Frontal cortex (tissue), 4 donors: ENCODE data around the gene SCN1B. TPM values are rescaled to one million over a fixed set of nuclear protein-coding genes. Genes with fewer than 3 reads are reported as not detected.
"Not testable (repeated sequence)": the region's sequence is repeated elsewhere in the genome, so short reads cannot be mapped to it uniquely, and the experiment has no call there.

ENCODE experiments used
- DNase-seq, 2 donors: peaks; one replicate each; pipeline ENCODE4 v3.0.0; 2012; ENCODE audit warnings: low spot score in 2 of 2
- FAIRE-seq: peaks from 2 replicates; lab custom pipeline; 2012; peaks lifted over from hg19 to GRCh38; lab: Jason Lieb, UNC
- total RNA-seq: library from RNA; depleted of rRNA; stranded (reverse); fragments of >200 nt; gene quantifications from one replicate; pipeline ENCODE4 v1.2.3, GENCODE V29; 2014
- donor health status: control.
- donor health status: control.
- donor health status: control.

The SCN1B gene
- 0.82 TPM for total RNA-seq

DNA sequence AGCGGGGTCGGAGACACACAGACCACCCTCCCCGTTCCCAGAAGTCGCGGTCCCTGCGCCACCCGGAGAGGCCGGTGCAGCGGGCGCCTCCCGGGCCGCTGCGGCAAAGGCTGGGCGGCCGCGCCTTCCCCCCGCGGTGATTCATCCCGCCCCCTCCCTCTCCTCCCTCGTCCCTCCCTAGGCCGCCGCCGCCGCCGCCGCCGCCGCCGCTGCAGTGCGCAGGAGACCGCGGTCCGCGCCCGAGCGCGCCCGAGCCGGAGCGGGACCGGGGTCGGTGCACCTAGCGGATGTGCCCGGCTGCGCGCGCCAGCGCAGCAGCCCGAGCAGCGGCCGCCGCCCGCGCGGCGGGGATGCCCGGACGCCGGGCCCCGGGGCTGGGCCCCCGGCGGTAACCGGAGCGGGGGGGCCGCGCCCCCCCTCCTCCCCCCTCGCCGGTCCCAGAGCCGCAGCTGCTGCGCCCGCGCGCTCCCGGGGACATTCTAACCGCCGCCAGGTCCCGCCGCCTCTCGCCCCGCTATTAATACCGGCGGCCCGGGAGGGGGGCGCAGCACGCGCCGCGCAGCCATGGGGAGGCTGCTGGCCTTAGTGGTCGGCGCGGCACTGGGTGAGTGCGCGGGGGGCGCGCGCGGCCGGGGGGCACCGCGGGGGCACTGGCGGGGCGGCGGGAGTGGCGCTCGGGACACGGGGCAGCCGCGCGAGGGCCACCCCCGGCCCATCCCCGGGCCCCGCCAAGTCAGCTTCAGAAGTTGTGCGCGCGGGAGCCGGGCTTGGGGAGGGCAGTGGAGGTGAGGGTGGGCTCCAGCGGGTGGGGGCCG lies at the start of gene SCN1B:
Gene SCN1B (plus strand): TSS at position 214 of the 815 bp plus-strand sequence. CDS start 351 bp downstream, at position 565.
- FAIRE-seq (no peak), DNase-seq (peak; percentile 83 to 89)

DNA sequence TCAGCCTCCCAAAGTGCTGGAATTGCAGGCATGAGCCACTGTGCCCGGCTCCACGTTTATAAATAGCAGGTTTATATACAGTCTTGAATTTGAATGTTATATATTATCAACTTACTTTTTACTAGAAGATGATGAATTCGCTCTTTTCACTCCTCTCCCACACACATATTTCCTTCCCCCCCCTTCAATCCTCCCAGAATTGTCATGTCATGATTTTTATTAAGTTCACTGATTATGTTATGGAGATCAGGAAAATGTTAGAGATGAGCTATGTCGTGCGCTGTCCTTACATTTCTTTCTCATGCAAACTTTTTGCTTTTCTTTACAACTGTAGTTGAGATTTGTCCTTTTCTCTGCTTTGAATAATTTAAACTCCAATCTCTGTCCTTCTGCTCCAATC lies 48.0 kb upstream of the SCN1B start:
- DNase-seq: no peak
- no peak for FAIRE-seq

DNA sequence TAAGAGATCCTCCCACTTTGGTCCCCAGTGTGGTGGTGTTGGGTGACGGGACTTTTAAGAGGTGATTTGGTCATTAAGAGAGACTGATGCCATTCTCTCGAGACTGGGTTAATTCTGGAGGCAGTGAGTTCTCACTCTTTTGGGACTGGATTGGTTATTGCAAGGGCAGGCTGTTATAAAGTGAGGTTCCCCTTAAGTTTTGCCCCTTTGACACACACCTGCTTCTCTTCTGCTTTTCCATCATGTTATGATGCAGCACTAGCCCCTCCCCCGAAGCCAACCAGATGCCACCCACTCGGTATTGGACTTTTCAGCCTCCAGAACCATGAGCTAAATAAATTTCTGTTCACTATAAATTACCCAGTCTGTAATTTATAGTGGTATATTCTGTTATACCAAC lies 46.5 kb upstream of the SCN1B start:
- DNase-seq (no peak), FAIRE-seq (no peak)

DNA sequence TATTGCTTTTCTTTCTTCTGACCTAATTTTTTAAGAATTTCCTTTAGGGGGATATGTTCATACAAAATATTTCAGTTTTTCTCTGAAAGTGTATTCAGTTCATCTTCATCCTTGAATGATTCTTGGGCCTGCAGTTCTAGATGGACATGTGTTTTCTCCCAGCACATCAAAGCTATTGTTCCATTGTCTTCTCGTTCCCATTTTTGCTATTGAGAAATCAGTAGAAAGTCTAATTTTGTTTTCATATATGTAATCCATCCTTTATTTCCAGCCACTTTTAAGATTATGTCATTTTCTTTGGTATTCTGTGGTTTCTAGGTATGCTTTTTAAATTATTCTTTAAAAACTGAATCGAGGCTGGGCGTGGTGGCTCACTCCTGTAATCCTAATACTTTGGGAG lies 46.0 kb upstream of the SCN1B start:
- DNase-seq (no peak), FAIRE-seq (no peak)

DNA sequence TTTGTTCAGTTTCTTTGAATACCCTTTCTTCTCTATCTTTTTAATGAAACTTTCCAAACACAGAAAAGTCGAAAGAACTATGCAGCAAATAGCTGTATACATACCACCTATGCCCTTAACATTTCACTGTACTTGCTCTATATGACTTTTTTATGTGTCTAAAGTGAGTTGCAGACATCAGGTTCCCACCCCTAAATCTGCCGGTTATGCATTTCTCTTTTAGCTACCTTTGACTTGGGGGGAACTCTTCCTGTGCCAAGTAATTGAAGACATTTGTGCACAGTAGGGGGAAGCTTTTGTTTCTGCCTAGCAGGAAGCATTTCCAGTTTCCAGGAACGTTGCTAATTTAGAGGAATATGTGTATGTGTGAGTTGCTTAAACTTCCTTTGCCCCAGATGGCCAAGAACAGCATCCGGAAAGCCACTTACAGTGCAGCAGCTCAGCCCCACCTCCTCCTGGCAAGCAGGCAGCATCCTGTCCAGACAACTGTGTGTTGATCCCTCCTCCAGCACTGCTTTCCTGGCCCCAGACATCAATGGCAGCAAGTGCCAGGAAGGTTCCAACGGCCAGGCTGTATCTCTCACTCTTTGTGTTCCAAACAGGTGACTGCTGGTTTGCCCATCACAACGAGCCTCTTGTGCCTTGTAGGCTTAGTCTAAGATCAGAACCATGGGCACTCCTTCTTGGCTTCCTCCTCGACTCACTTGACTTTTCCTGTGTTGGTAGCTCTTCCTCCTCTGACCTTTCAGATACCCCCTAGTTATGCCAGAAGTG lies 44.8 kb upstream of the SCN1B start:
- DNase-seq (no peak), FAIRE-seq (no peak)

DNA sequence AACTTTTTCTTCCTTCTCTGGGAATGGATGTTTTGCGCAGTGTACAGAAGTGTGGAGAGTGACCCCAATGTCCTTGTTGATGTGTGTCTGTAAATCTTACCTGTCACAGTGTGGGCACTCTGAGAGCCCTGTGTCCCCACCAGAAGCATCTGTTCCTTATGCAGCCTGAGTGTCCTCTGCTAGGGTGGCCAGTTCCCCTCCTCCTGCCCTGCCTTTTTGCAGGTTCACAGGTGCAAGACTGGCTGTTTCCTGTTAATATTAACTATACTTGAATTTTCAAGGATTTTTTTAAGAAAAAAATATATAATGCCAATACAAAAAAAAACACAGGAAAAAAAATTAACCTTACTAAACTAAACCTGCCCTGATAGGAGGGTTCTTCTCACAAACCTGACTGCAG lies 42.2 kb upstream of the SCN1B start:
- DNase-seq (no peak), FAIRE-seq (no peak)

DNA sequence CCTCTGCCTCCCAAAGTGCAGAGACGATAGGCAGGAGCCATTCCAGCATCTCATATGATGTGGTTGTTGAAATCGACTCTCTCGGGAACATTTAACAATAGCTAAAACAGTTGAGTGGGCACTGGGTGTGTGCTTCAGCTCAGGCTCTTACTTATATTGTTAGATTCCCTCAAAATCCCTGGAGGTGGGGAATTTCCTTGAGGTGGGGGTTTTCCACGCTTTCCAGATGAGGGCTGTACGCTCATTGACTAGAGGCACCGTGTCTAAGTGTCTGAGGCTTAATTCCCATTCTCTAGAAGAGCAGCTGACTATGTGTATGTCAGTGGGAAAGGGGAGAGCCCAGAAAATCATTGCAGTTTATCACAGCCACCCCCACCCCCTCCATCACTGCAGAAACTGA lies 41.0 kb upstream of the SCN1B start:
- no peak for DNase-seq
- FAIRE-seq: no peak

DNA sequence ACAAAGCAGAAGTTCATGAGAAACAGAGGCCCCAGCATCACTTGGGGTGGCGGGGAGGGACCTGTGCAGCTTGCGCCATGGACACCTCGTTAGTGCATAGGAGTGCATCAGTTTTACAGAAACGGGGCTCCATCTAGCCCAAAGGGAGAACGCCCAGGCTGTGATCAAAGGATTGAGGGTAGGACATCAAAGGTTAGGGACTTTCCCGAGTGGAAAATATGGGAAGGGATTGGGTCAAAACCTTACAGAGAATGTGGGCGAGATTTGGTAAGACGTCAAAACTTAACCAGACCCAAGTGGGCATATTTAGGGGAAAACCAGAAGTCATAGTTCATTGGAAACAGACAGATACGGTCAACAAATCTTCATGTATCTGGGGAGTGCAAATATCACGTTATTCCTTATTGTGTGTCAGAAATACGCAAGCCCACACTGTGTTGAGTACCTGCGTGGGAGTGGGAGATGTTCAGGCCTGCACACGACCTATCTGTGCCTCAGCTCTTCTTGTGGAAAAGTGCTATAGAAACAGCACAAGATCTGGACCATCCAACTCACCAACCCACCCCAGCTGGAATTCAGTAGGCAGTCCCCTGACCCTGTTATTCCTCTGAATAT lies 39.6 kb upstream of the SCN1B start:
- DNase-seq (no peak), FAIRE-seq (no peak)

DNA sequence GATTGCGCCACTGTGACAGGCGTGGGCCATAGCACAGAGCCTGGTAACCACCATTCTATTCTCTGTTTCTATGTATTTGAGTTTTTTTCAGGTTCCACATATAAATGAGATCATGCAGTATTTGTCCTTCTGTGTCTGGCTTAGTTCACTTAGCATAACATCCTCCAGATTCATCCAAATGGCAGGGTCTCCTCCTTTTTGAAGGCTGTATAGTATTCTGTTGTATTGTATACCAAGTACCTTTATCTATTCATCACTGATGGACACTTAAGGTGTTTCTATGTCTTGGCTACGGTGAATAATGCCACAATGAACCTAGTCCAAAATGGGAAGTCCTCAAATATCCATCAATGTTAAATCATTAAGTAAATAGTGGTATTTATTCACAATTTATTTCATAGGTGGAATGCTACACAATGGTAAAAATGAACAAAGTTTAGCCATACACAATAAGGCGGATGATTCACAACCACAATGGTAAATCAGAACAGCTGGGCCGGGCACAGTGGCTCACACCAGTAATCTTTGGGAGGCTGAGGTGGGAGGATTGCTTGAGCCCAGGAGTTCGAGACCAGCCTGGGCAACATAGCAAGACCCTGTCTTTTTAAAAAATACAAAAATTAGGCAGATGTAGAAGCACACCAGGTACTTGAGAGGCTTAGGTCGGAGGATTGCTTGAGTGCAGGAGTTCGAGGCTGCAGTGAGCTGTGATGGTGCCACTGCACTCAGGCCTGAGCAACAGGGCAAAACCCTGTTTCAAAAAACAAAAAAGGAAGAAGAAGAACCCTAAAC lies 38.5 kb upstream of the SCN1B start:
- no peak for DNase-seq
- no peak for FAIRE-seq

DNA sequence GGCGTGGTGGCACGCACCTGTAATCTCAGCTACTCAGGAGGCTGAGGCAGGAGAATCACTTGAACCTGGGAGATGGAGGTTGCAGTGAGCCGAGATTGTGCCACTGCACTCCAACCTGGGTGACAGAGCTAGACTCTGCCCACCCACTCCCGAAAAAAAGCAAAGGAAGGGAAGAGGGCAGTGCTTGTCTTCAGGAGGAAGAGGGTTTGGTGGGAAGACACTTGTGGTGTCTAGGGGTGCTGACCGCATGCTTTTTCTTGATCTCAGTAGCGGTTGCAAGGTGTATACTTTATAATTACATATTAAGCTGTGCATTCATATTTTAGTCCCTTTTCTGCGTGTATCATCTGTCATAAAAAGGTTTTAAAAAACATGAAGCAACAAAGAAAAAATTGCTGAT lies 37.7 kb upstream of the SCN1B start:
- FAIRE-seq, DNase-seq: not testable (repeated sequence)

DNA sequence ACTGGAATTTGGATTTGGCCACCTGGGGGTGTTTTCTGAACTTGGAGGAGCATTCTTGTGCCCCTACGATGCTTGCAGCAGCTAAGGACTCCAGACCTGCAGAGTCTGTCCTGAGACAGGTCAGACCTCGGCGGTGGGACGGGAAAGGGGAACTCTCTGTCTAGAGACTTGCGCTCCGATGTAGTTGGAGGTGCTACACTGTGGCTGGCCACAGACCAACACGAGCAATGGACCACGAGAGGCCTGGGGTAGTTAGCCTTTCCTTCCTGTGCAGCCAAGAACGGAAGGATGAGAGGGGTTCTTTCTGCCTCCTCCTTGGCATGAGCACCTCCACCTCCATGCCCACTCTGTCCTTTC lies 36.0 kb upstream of the SCN1B start:
- DNase-seq (no peak), FAIRE-seq (no peak)

DNA sequence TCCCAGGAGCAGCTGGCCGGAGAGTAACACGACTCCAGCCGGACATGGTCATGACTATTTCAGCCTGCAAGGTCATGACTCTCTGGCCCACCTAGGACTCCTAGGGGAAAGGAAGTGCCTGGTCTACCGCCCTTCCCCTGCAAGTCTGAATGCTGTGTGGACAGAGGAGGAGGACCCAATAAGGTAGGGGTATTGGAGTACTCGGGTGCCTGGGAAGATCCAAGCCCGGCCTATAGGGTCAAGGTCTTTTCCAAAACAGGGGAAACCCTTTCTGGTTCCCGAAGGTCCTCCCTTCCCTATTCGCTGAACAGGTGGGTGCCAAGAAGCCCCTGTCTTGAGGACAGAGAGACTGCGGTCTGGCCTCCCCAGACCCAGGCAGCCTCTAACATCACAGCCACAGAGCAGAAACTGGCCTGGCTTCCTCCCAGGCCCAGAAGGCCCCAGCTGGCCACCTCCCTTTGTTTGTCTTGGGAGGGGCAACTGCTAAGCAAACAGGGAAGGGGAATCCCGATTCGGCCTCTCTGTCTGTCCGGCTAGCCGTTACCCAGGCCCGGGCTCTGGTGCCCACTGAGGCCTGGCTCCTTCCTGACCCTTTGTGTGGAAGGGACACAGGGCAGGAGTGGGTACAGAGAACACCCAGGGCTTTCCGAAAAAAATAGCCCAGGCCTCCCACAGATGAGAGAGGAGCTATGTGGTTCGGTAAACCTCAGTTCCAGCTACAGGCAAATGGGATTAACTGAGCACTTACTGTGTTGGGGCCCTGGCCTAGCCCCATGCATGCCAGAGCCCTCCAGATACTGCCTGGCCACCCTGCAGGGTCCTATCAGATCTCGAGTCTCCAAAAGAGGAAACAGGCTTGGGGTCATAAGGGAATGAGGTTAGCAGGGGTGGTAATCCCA lies 35.4 kb upstream of the SCN1B start:
- FAIRE-seq: no peak

DNA sequence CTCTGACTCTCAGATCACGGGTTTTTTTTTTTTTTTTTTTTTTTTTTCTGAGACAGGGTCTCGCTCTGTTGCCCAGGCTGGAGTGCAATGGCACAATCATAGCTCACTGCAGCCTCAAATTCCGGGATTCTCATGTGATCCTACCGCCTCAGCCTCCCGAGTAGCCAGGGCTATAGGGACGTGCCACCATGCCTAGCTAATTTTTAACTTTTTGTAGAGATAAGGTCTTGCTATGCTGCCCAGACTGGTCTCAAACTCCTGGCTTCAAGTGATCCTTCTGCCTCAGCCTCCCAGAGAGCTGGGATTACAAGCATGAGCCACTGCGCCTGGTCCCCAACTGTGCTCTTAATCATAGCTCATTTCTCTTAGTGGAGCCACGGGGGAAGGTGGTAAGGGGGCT lies 34.7 kb upstream of the SCN1B start:
- DNase-seq: no peak
- no peak for FAIRE-seq

More for the DNA sequence above, 35.4 kb upstream of the SCN1B start:
- DNase-seq: no peak

DNA sequence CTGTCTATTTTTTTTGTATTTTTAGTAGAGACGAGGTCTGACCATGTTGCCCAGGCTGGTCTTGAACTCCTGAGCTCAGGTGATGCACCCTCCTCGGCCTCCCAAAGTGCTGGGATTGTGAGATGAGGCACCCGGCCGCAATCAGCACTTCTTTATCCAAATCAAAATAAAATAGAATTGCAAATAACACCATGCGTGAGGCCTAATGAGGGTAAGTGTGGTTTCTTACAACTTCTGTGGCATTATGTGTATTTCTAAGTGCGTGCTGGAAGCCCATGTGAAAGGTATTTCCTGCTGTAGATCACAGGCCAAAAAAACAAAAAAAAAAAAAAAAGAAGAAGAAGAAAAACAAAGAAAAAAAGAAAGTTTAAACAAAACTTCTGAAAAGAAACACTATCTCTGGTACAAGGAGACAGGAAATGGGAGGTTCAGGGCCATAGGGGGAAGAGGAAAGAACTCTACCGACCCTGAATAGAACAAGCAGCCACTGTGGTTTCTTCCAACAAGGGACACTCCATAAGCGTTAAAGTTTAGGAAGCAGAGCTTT lies 33.1 kb upstream of the SCN1B start:
- FAIRE-seq (no peak), DNase-seq (peak in 1 of 2 donors; percentile 10)

DNA sequence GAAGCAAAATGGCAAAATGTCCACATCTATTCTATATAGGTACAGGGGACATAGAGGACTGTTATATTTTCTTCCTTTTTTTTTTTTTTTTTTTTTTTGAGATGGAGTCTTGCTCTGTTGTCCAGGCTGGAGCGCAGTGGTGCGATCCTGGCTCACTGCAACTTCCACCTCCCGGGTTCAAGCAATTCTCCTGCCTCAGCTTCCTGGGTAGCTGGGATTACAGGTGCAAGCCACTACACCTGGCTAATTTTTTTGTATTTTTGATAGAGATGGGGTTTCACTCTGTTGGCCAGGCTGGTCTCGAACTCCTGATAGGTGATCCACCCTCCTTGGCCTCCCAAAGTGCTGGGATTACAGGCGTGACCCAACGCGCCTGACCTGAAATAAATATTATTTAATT lies 32.0 kb upstream of the SCN1B start:
- not testable (repeated sequence) for FAIRE-seq, DNase-seq

DNA sequence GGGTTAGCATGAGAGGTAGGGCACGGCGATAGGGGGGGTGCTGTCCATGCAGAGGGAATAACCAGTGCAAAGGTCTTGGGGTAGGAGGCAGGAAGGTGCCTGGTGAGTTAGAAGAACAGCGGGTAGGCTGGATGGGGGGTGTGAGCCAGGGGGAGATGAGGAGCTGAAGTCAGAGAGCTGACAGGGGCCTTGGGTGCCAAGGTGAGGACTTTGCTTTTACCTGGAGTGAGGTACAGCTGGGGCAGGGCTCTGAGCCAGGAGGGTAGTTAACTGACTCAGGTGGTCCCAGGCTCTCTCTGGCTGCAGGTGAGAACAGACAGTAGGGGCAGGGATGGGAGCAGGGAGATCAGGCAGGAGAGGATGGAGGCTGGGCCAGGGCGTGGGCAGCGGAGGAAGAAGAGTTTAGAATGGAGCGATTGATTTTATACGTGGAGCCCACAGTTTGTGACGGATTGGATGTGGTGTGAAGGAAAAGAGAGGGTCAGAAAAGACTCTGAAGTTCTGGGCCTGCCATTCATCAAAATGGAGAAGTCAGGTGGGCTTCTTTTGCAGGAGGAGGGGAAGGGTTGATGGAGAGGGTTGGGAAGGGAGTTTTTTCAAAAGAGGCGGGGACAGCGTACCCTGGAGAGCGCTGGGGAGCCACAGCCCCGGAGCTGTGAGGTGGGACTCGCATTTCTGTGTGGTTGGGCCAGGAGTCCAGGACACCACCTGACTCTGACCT lies 31.3 kb upstream of the SCN1B start:
- DNase-seq (no peak), FAIRE-seq (no peak)

DNA sequence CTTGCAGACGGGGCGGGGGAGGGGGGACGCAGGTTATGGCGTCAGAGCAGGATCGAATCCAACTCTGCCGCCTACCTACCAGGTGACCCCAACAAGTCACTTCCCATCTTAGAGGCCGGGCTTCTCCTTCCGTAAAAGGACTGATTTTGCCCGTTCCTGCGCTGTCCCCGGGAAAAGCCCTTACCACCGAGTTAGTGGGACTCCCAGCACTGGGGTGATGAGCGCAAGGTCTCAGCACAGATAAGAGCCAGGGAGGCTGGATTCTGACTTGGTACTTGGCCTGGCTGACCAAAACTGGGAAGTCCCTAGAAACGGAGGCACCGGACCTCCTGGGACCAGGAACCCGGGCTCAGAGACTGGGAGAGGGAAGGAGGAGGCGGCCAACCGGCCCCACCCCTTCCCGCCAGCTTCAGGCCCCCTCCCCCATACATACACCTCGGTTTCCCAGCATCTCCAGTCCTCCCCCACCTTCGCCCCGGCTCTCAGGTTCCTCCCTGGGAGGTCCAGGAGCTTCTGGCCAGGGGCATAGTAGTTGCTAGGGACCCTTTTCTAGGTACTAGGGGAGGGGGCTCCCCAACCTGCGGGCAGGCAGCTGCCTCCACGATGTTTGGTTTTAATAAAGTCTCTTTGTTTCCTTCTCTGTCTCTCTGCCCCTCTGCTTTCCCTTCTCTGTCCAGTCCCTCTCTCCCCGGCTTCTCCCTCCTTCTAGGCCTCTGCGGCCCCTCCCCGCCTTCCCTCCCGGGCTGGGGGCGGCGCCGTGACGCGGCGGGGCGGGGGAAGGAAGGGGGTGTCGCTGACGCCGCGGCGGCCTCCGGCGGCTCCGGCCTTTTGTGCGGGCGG lies 30.6 kb upstream of the SCN1B start, which contains the start of gene GRAMD1A:
Gene GRAMD1A (plus strand): TSS at position 826 of the 840 bp plus-strand sequence. CDS start 156 bp downstream, outside the sequence.
- FAIRE-seq: no peak
- peak; percentile 96 to 98 for DNase-seq
